Fibroblast of mammary gland (primary cell): ENCODE measurements around the gene NET1.

Experiments
- DNase-seq: peaks from one replicate; pipeline ENCODE4 v3.0.0-alpha.2; 2010; ENCODE audit warnings: low read depth
- H3K4me3 ChIP-seq: 2 replicates; pipeline ENCODE4 v1.5.1; 2011; ENCODE audit warnings: low read depth, mild to moderate bottlenecking, low read length, moderate library complexity; ENCODE audit not compliant: control insufficient read depth
- CTCF ChIP-seq: conservative IDR thresholded peaks from 2 replicates; pipeline ENCODE4 v1.5.1; 2011; ENCODE audit warnings: low read depth, low read length, inconsistent platforms; ENCODE audit not compliant: control insufficient read depth, insufficient read depth

NET1 gene

GRCh38 chr10:5500162-5500670 is 87.9 kb downstream of the NET1 start:
- no peak overlapping the region for H3K4me3 ChIP-seq
- no peak for TF ChIP-seq CTCF
- no peak for DNase-seq

GRCh38 chr10:5500910-5501309 is 88.6 kb downstream of the NET1 start:
- DNase-seq, result no peak
- H3K4me3 ChIP-seq, result no peak overlapping the region
- no peak for TF ChIP-seq CTCF

GRCh38 chr10:5502061-5502521 is 89.7 kb downstream of the NET1 start:
- H3K4me3 ChIP-seq, result no peak overlapping the region
- TF ChIP-seq CTCF, result no peak
- DNase-seq, result no peak

GRCh38 chr10:5502571-5503476 is 90.5 kb downstream of the NET1 start:
- no peak for TF ChIP-seq CTCF
- DNase-seq, result no peak
- H3K4me3 ChIP-seq, result no peak overlapping the region

- TF ChIP-seq CTCF, result no peak
- H3K4me3 ChIP-seq, result no peak overlapping the region
- DNase-seq, result no peak
Measured at GRCh38 chr10:5503477-5503835, 91.1 kb downstream of the NET1 start.

GRCh38 chr10:5504146-5505072 is 92.1 kb downstream of the NET1 start:
- DNase-seq, result no peak
- no peak for TF ChIP-seq CTCF
- H3K4me3 ChIP-seq, result no peak overlapping the region
